NCI-H1092 treated with DMSO at 0.1 percent for 48 hours (cell line): ENCODE measurements around the gene TEX19.
"Not testable (repeated sequence)": the region's sequence is repeated elsewhere in the genome, so short reads cannot be mapped to it uniquely, and the experiment has no call there.

Source experiments
- DNase-seq: peaks from one replicate; lab custom pipeline; 2025; lab: John Stamatoyannopoulos, UW

TEX19 gene

GRCh38 chr17:82411396-82412053 is 52.5 kb downstream of the TEX19 start:
- no peak for DNase-seq

GRCh38 chr17:82412081-82412480 is 53.0 kb downstream of the TEX19 start:
- not testable (repeated sequence) for DNase-seq

- DNase-seq = peak; percentile 92
Observed at GRCh38 chr17:82412535-82413520, 53.8 kb downstream of the TEX19 start.
